Central memory CD8-positive, alpha-beta T cell (primary cell): ENCODE data around the gene ADGRB3.
"Not testable (repeated sequence)": the region's sequence is repeated elsewhere in the genome, so short reads cannot be mapped to it uniquely, and the experiment has no call there.

Experiments
- ATAC-seq: fragments of 150-1000 bp; cut with Tn5 transposase; replicated peaks from 2 replicates; pipeline ENCODE4 v1.10.0; 2022; ENCODE audit warnings: mild to moderate bottlenecking, moderate FRiP score, moderate number of reproducible peaks; ENCODE audit not compliant: poor library complexity, severe bottlenecking; ENCODE audit errors: extremely low read depth
- DNase-seq, 2 donors: peaks; one replicate each; pipeline ENCODE4 v3.0.0; 2021; ENCODE audit warnings: low spot score in 2 of 2
- H3K27ac Mint-ChIP-seq: one replicate; pipeline ENCODE4 v1.8.0; 2022; ENCODE audit warnings: low read depth, mild to moderate bottlenecking, moderate library complexity, mixed read lengths
- H3K27me3 Mint-ChIP-seq: one replicate; pipeline ENCODE4 v1.8.0; 2022; ENCODE audit warnings: mixed read lengths
- H3K36me3 Mint-ChIP-seq: one replicate; pipeline ENCODE4 v1.8.0; 2022; ENCODE audit warnings: mild to moderate bottlenecking, moderate library complexity, mixed read lengths; ENCODE audit not compliant: insufficient read depth
- H3K4me1 Mint-ChIP-seq: one replicate; pipeline ENCODE4 v1.8.0; 2022; ENCODE audit warnings: mixed read lengths
- H3K4me3 Mint-ChIP-seq: one replicate; pipeline ENCODE4 v1.8.0; 2022; ENCODE audit warnings: mild to moderate bottlenecking, moderate library complexity, mixed read lengths
- H3K9me3 Mint-ChIP-seq: one replicate; pipeline ENCODE4 v1.8.0; 2022; ENCODE audit warnings: mixed read lengths

Gene ADGRB3

GRCh38 chr6:69261010-69261409, 625.9 kb downstream of the ADGRB3 start:
- Mint-ChIP-seq H3K27me3 (no peaks in the 10 kb centered on the region), H3K4me1 (no peaks in the 10 kb centered on the region), H3K4me3 (no peak overlapping the region), H3K36me3 (no peaks in the 10 kb centered on the region), H3K27ac (no peak overlapping the region), H3K9me3 (peaks cover 19% of the 10 kb centered on the region)
- no peak for DNase-seq
- no peak for ATAC-seq

GRCh38 chr6:69263297-69263696, 628.2 kb downstream of the ADGRB3 start:
- ATAC-seq (no peak), DNase-seq (no peak)
- Mint-ChIP-seq H3K27me3 (no peaks in the 10 kb centered on the region), H3K36me3 (no peaks in the 10 kb centered on the region), H3K4me1 (no peaks in the 10 kb centered on the region), H3K9me3 (peaks cover 11% of the 10 kb centered on the region), H3K27ac (no peak overlapping the region), H3K4me3 (no peak overlapping the region)

- ATAC-seq (no peak), DNase-seq (no peak)
- H3K9me3 Mint-ChIP-seq = peaks cover 11% of the 10 kb centered on the region
- no peaks in the 10 kb centered on the region for H3K4me1 Mint-ChIP-seq
- no peak overlapping the region for H3K27ac Mint-ChIP-seq
- no peaks in the 10 kb centered on the region for H3K36me3 Mint-ChIP-seq
- no peak overlapping the region for H3K4me3 Mint-ChIP-seq
- no peaks in the 10 kb centered on the region for H3K27me3 Mint-ChIP-seq
Observed at GRCh38 chr6:69265090-69265489, 630.0 kb downstream of the ADGRB3 start.

- no peaks in the 10 kb centered on the region for H3K4me1 Mint-ChIP-seq
- no peak for ATAC-seq
- no peak overlapping the region for H3K27ac Mint-ChIP-seq
- H3K27me3 Mint-ChIP-seq = no peaks in the 10 kb centered on the region
- no peak for DNase-seq
- H3K9me3 Mint-ChIP-seq = peaks cover 11% of the 10 kb centered on the region
- no peak overlapping the region for H3K4me3 Mint-ChIP-seq
- H3K36me3 Mint-ChIP-seq = no peaks in the 10 kb centered on the region
Observed at GRCh38 chr6:69265706-69266105, 630.6 kb downstream of the ADGRB3 start.

GRCh38 chr6:69276204-69276603, 641.1 kb downstream of the ADGRB3 start:
- no peak for ATAC-seq
- Mint-ChIP-seq H3K36me3 (no peaks in the 10 kb centered on the region), H3K27me3 (no peaks in the 10 kb centered on the region), H3K27ac (no peak overlapping the region), H3K9me3 (peaks cover 15% of the 10 kb centered on the region), H3K4me3 (no peak overlapping the region), H3K4me1 (no peaks in the 10 kb centered on the region)
- DNase-seq = no peak

- DNase-seq (no peak), ATAC-seq (no peak)
- Mint-ChIP-seq H3K27ac (no peak overlapping the region), H3K27me3 (no peaks in the 10 kb centered on the region), H3K9me3 (peaks cover 16% of the 10 kb centered on the region), H3K4me1 (no peaks in the 10 kb centered on the region), H3K4me3 (no peak overlapping the region), H3K36me3 (no peaks in the 10 kb centered on the region)
Observed at GRCh38 chr6:69279805-69280204, 644.7 kb downstream of the ADGRB3 start.

GRCh38 chr6:69280858-69281257, 645.8 kb downstream of the ADGRB3 start:
- Mint-ChIP-seq H3K4me1 (no peaks in the 10 kb centered on the region), H3K9me3 (peaks cover 21% of the 10 kb centered on the region), H3K27ac (no peak overlapping the region), H3K36me3 (no peaks in the 10 kb centered on the region), H3K27me3 (no peaks in the 10 kb centered on the region), H3K4me3 (no peak overlapping the region)
- DNase-seq (no peak), ATAC-seq (no peak)

GRCh38 chr6:69284176-69284730, 649.2 kb downstream of the ADGRB3 start:
- no peaks in the 10 kb centered on the region for H3K36me3 Mint-ChIP-seq
- ATAC-seq = no peak
- no peak overlapping the region for H3K27ac Mint-ChIP-seq
- no peak for DNase-seq
- no peak overlapping the region for H3K4me3 Mint-ChIP-seq
- H3K27me3 Mint-ChIP-seq = no peaks in the 10 kb centered on the region
- no peaks in the 10 kb centered on the region for H3K4me1 Mint-ChIP-seq
- peaks cover 24% of the 10 kb centered on the region for H3K9me3 Mint-ChIP-seq

- no peaks in the 10 kb centered on the region for H3K36me3 Mint-ChIP-seq
- no peaks in the 10 kb centered on the region for H3K27me3 Mint-ChIP-seq
- H3K27ac Mint-ChIP-seq = no peak overlapping the region
- DNase-seq (no peak), ATAC-seq (no peak)
- H3K9me3 Mint-ChIP-seq = peaks cover 32% of the 10 kb centered on the region
- no peaks in the 10 kb centered on the region for H3K4me1 Mint-ChIP-seq
- H3K4me3 Mint-ChIP-seq = no peak overlapping the region
Observed at GRCh38 chr6:69285054-69285453, 650.0 kb downstream of the ADGRB3 start.

- no peak for ATAC-seq
- no peaks in the 10 kb centered on the region for H3K4me1 Mint-ChIP-seq
- H3K27me3 Mint-ChIP-seq = no peaks in the 10 kb centered on the region
- H3K4me3 Mint-ChIP-seq = no peak overlapping the region
- no peaks in the 10 kb centered on the region for H3K36me3 Mint-ChIP-seq
- peaks cover 32% of the 10 kb centered on the region for H3K9me3 Mint-ChIP-seq
- no peak overlapping the region for H3K27ac Mint-ChIP-seq
- DNase-seq = no peak
Observed at GRCh38 chr6:69286331-69286730, 651.2 kb downstream of the ADGRB3 start.

GRCh38 chr6:69288198-69288597, 653.1 kb downstream of the ADGRB3 start:
- not testable (repeated sequence) for H3K4me1 Mint-ChIP-seq, H3K36me3 Mint-ChIP-seq, H3K4me3 Mint-ChIP-seq, DNase-seq, H3K27me3 Mint-ChIP-seq, ATAC-seq, H3K27ac Mint-ChIP-seq
- H3K9me3 Mint-ChIP-seq = peaks cover 32% of the 10 kb centered on the region

- Mint-ChIP-seq H3K9me3 (peaks cover 26% of the 10 kb centered on the region), H3K4me3 (no peak overlapping the region), H3K27ac (no peak overlapping the region), H3K4me1 (no peaks in the 10 kb centered on the region), H3K27me3 (no peaks in the 10 kb centered on the region), H3K36me3 (no peaks in the 10 kb centered on the region)
- DNase-seq (no peak), ATAC-seq (no peak)
Observed at GRCh38 chr6:69289689-69290495, 654.8 kb downstream of the ADGRB3 start.

- Mint-ChIP-seq H3K27me3 (no peaks in the 10 kb centered on the region), H3K36me3 (no peaks in the 10 kb centered on the region), H3K4me3 (no peak overlapping the region), H3K4me1 (no peaks in the 10 kb centered on the region), H3K9me3 (peaks cover 15% of the 10 kb centered on the region), H3K27ac (no peak overlapping the region)
- no peak for DNase-seq
- no peak for ATAC-seq
Observed at GRCh38 chr6:69293471-69293870, 658.4 kb downstream of the ADGRB3 start.
